Heart left ventricle (tissue), 16 donors: Measurements from ENCODE around the gene SLC4A1AP. TPM values are rescaled to one million over a fixed set of nuclear protein-coding genes. Genes with fewer than 3 reads are reported as not detected.

ENCODE experiments used
- ATAC-seq, 4 donors: fragments of 200-7000 bp; cut with Tn5 transposase; one replicate each; pipeline ENCODE4 v1.9.1; 2020 to 2022; ENCODE audit warnings: moderate library complexity in 4 of 4, mild to moderate bottlenecking in 3 of 4, moderate number of reproducible peaks in 1 of 4
- DNase-seq, 5 donors: peaks; one replicate each; pipeline ENCODE4 v3.0.0-alpha.2; 2020
- H3K27ac ChIP-seq, 12 donors: fragments of 200-600 bp; sonication (generic) in 4 of 12; one replicate each; pipeline versions ENCODE4 v1.5.0 to v1.8.0; 2016 to 2022; ENCODE audit warnings: mild to moderate bottlenecking in 2 of 12
- H3K27me3 ChIP-seq, 9 donors: fragments of 200-600 bp; sonication (generic) in 2 of 9; one replicate each; pipeline versions ENCODE4 v1.5.1 to v1.8.0; 2016 to 2022; ENCODE audit warnings: mild to moderate bottlenecking in 3 of 9
- H3K36me3 ChIP-seq, 9 donors: fragments of 200-600 bp; sonication (generic) in 2 of 9; one replicate each; pipeline versions ENCODE4 v1.5.0 to v1.8.0; 2018 to 2022; ENCODE audit warnings: mild to moderate bottlenecking in 2 of 9
- H3K4me1 ChIP-seq, 12 donors: fragments of 200-600 bp; sonication (generic) in 4 of 12; one replicate each; pipeline versions ENCODE4 v1.5.0 to v1.8.0; 2016 to 2022; ENCODE audit warnings: mild to moderate bottlenecking in 3 of 12
- H3K4me3 ChIP-seq, 12 donors: fragments of 200-600 bp; sonication (generic) in 4 of 12; one replicate each; pipeline versions ENCODE4 v1.5.0 to v1.8.0; 2017 to 2022; ENCODE audit warnings: mild to moderate bottlenecking in 9 of 12, moderate library complexity in 4 of 12
- H3K9me3 ChIP-seq, 12 donors: fragments of 200-600 bp; sonication (generic) in 4 of 12; one replicate each; pipeline versions ENCODE4 v1.5.0 to v1.8.0; 2016 to 2022; ENCODE audit warnings: mild to moderate bottlenecking in 1 of 12
- POLR2A ChIP-seq, 2 donors: fragments of 450-650 bp; IDR thresholded peaks; one replicate each; pipeline ENCODE4 v1.6.1; 2017; ENCODE audit warnings: antibody characterized with exemption in 2 of 2, mild to moderate bottlenecking in 2 of 2, moderate library complexity in 2 of 2
- WGBS, 4 donors: extraction: QIAGEN DNeasy Blood & Tissue Kit in 2 of 4; methylation state at CpG; one replicate each; pipeline versions ENCODE4 v1.1.5 to v1.1.7; 2013 to 2018; 5-methylcytosine and 5-hydroxymethylcytosine counted together
- intact Hi-C, 10 donors: fragments of 100-400 bp; cut with DNase I; formaldehyde crosslinking; loops; one replicate each; pipeline versions ENCODE4 v1.11.1 to v1.14.2; 2022
- polyA plus RNA-seq, 2 donors: library from polyadenylated mRNA; stranded (reverse); fragments of 200-250 nt; gene quantifications; one replicate each; pipeline ENCODE4 v1.2.3, GENCODE V29; 2013
- total RNA-seq, 9 donors: library from RNA; depleted of rRNA in 2 of 9; stranded (reverse); fragments of >200 nt in 2 of 9; fragmentation: NEBNext Ultra II Directional in 3 of 9; extraction: Animal tissue kit (Norgen Biotek cat#: 25700) in 3 of 9; gene quantifications; one replicate each; pipeline versions ENCODE4 v1.1.0 to v1.2.4, GENCODE V29; 2016 to 2023
- TF ChIP-seq, protein P1 (sequence below), 12 donors: fragments of 200-600 bp; sonication (generic) in 4 of 12; IDR thresholded peaks; one replicate each; pipeline versions ENCODE4 v1.5.0 to v1.8.0; 2018 to 2022; ENCODE audit warnings: antibody characterized with exemption in 12 of 12, mild to moderate bottlenecking in 5 of 12
- donor health status: ischemic (EF 13 %, LVEDD 7.1; RV severe dilation, severe dysfunction).
- donor health status: healthy with polysubstance abuse.
- donor health status: DM: no; HTN: yes; CAD: no.
- donor health status: DM: no; HTN: no; CAD: no.
- donor health status: ischemic (EF 25% LVEDD 6.9; RV normal size, moderate dysfunction).
- donor health status: ischemic (EF 25% LVEDD 5.7; RV mildly dilated, moderate dysfunction).
- donor health status: healthy.
- donor health status: DM: yes; HTN: yes; CAD: no.
- donor health status: ischemic (EF 35%, LVEDD 5.7; RV mildly dilated, moderate dysfunction).
- donor health status: nonischemic (EF 11% LVEDD 7.7; RV severe dilation, severe dysfunction).
- donor health status: DM: yes; HTN: yes; CAD: no.
- donor health status: PGD.
- donor health status: ischemic (EF 29% LVEDD 5.4; RV normal size, mild dysfunction).
- donor health status: nonischemic (EF 23%, LVEDD 6.1; RV moderate dilation, normal function).

Gene SLC4A1AP
- total and polyA plus RNA-seq, 11 donors: 14.9 to 27.8 (median 22.4) TPM

DNA sequence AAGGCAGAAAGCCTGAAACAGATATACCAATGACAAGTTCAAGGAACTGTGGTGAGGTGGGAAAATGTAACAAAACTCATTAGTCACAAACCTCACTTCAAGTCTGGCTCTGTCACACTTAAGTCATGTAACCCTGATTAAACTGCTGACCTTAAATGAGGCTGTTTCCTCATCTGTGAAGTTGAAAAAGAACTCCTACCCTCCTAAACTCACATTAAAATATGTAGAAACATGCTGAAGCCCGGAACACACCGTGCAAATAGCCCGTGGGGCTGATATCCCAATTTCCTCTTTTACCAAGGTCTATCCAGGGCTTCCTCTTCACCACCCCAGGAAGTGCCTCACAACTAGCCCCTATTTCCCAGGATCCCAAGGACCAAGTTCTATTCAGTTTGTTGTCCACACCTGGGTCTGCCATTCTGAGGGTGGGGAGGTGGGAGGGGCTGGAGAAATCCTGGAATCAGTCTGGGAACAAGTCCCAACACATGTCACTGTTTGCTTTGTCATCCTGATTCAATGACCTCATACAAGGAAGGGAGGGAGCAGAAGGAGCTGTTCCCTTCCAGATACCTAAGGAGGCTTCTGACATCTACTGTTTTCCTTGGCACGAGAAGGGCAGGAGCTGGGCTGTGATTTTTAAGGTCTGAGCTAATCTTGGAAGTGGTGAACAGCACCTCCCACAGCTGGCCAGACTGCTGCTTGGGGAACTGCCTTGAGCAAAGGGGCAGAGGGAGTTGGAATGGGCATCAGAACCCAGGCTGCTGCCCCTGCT, 42.3 kb downstream of the SLC4A1AP start:
- peaks cover 0 to 49% (median 27%) of the 10 kb centered on the region in 12 donors for H3K4me1 ChIP-seq
- no peaks in the 10 kb centered on the region for H3K9me3 ChIP-seq
- 25 to 46% (median 30%) methylated on average over 4 of the region's 4 CpGs for WGBS, 4 donors
- ATAC-seq: peak; percentile 71 to 92 (median 82)
- H3K36me3 ChIP-seq: no peaks in the 10 kb centered on the region
- no peak for TF ChIP-seq POLR2A (IDR thresholded peaks at IDR 0.05)
- TF ChIP-seq, protein P1, sequence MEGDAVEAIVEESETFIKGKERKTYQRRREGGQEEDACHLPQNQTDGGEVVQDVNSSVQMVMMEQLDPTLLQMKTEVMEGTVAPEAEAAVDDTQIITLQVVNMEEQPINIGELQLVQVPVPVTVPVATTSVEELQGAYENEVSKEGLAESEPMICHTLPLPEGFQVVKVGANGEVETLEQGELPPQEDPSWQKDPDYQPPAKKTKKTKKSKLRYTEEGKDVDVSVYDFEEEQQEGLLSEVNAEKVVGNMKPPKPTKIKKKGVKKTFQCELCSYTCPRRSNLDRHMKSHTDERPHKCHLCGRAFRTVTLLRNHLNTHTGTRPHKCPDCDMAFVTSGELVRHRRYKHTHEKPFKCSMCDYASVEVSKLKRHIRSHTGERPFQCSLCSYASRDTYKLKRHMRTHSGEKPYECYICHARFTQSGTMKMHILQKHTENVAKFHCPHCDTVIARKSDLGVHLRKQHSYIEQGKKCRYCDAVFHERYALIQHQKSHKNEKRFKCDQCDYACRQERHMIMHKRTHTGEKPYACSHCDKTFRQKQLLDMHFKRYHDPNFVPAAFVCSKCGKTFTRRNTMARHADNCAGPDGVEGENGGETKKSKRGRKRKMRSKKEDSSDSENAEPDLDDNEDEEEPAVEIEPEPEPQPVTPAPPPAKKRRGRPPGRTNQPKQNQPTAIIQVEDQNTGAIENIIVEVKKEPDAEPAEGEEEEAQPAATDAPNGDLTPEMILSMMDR (IDR thresholded peaks at IDR 0.05): no peak
- no peak overlapping the region for H3K4me3 ChIP-seq
- peak in 4 of 5 donors; percentile 56 to 76 (median 60) for DNase-seq
- H3K27ac ChIP-seq: peak overlapping the region; percentile 33 to 85 (median 80)
- intact Hi-C loops: loop anchor here in 5 of 10 donors (2.0 to 10.0 kb wide), 5 partner anchors 186 to 749 kb away; partner anchors contain the start of genes FOSL2 (in 2 of the 5), BABAM2 (in 1 of the 5) and RBKS (in 1 of the 5)
- no peaks in the 10 kb centered on the region for H3K27me3 ChIP-seq

DNA sequence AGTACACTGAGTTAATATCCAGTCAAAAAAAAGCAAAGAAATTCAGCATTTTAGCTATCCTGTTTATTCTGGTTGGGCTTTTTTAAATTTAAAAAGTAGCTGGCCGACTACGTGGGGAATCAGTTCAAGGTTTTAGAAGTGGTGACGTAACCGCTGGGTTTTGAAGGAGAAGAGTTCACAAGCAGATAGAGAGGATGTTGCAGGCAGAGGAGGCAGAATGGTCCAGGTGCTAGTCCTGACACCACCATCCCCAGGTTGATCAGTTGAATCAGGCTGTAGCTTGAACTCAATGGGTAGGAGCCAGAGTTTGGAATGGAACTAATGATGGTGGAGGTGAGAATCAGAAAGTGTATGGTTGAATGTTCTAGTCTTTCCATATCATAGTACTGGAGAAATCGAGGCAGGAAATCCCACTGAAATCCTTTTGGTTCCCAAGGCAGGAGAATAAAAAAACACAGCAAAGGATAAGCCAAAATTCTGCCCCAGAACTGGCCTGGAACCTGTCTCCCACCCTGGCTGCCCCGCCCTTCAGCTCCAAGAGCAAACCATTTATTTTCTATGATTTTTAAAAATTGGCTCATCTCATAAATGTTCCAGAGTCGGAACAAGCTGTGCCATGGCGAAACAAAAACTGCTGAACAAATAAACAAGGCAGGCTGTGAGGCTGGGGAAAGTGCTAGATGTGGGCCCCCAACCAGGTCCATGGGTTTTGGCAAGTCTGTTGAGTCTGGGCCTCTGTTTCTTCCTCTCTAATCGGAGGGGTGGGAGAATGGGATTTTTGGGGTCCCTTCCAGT, 44.0 kb downstream of the SLC4A1AP start:
- no peaks in the 10 kb centered on the region for H3K36me3 ChIP-seq
- intact Hi-C loops: loop anchor here in 4 of 10 donors (5.0 to 10.0 kb wide), 4 partner anchors 185 to 747 kb away; partner anchors contain the start of genes FOSL2 (in 2 of the 4), BABAM2 (in 1 of the 4) and RBKS (in 1 of the 4)
- no peak for ATAC-seq
- peak overlapping the region in 3 of 12 donors; percentile 57 to 83 (median 82) for H3K27ac ChIP-seq
- peaks cover 0 to 49% (median 27%) of the 10 kb centered on the region in 12 donors for H3K4me1 ChIP-seq
- DNase-seq: no peak
- 81 to 88% (median 84%) methylated on average over 9 of the region's 9 CpGs for WGBS, 4 donors
- H3K27me3 ChIP-seq: no peaks in the 10 kb centered on the region
- no peak overlapping the region for H3K4me3 ChIP-seq
- TF ChIP-seq POLR2A (IDR thresholded peaks at IDR 0.05): no peak
- TF ChIP-seq, protein P1 (IDR thresholded peaks at IDR 0.05): no peak
- no peaks in the 10 kb centered on the region for H3K9me3 ChIP-seq

DNA sequence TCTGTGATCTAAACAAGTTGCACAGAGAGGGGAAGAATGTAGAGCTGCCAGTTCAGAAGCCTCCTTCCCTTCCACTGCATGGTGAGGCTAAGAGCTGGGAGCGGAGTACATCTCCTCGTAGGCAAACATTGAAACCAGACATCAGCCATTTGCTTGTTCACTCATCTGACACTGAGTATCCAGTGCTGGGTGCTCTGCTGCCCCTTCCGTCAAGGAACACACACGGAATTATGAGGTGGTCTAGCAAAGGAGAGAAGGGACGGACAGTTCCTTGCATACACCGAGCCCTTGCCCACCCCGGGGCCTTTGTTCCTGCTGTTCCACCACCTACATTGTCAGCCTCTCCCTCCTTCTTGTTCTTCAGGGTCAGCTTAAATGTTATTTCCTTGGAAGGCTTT, 44.6 kb downstream of the SLC4A1AP start:
- DNase-seq (no peak), ATAC-seq (no peak)
- intact Hi-C loops: loop anchor here in 4 of 10 donors (5.0 to 10.0 kb wide), 4 partner anchors 184 to 747 kb away; partner anchors contain the start of genes FOSL2 (in 2 of the 4), BABAM2 (in 1 of the 4) and RBKS (in 1 of the 4)
- peaks cover 0 to 50% (median 27%) of the 10 kb centered on the region in 12 donors for H3K4me1 ChIP-seq
- WGBS, 4 donors: 90 to 95% (median 92%) methylated on average over 7 of the region's 7 CpGs
- H3K9me3 ChIP-seq: no peaks in the 10 kb centered on the region
- H3K36me3 ChIP-seq: no peaks in the 10 kb centered on the region
- H3K4me3 ChIP-seq: no peak overlapping the region
- H3K27me3 ChIP-seq: no peaks in the 10 kb centered on the region
- TF ChIP-seq, protein P1 (IDR thresholded peaks at IDR 0.05): no peak
- TF ChIP-seq POLR2A (IDR thresholded peaks at IDR 0.05): no peak
- H3K27ac ChIP-seq: peak overlapping the region in 2 of 12 donors; percentile 44 to 82
